Mesenchymal stem cell (in vitro differentiated cells and primary cell): ENCODE data around the gene SPIN1.

Source experiments
- DNase-seq: peaks from one replicate; pipeline ENCODE4 v3.0.0-alpha.2; 2013
- H2AFZ ChIP-seq: one replicate; pipeline ENCODE4 v1.6.1; 2013; ENCODE audit warnings: low read depth, mild to moderate bottlenecking, control low read depth, inconsistent platforms, low read length, moderate library complexity
- H2AK5ac ChIP-seq: 2 replicates; pipeline ENCODE4 v1.6.1; 2013; ENCODE audit warnings: low read length, moderate library complexity, mild to moderate bottlenecking, inconsistent platforms; ENCODE audit not compliant: severe bottlenecking
- H2BK120ac ChIP-seq: one replicate; pipeline ENCODE4 v1.6.1; 2013; ENCODE audit warnings: low read depth, mild to moderate bottlenecking, inconsistent platforms, low read length, moderate library complexity
- H2BK12ac ChIP-seq, 2 experiments: one replicate each; pipeline ENCODE4 v1.6.1; 2013; ENCODE audit warnings: inconsistent platforms in 2 of 2, low read length in 2 of 2, mild to moderate bottlenecking in 2 of 2, moderate library complexity in 2 of 2, control low read depth in 1 of 2
- H2BK15ac ChIP-seq: one replicate; pipeline ENCODE4 v1.6.1; 2013; ENCODE audit warnings: mild to moderate bottlenecking, low read depth, inconsistent platforms; ENCODE audit not compliant: poor library complexity, severe bottlenecking
- H2BK5ac ChIP-seq: 2 replicates; pipeline ENCODE4 v1.6.1; 2013; ENCODE audit warnings: low read depth, mild to moderate bottlenecking, low read length, control low read depth, inconsistent platforms; ENCODE audit not compliant: poor library complexity, severe bottlenecking
- H3K14ac ChIP-seq, 2 experiments: one replicate each; pipeline ENCODE4 v1.6.1; 2013; ENCODE audit warnings: inconsistent platforms in 2 of 2, low read length in 2 of 2, control low read depth in 1 of 2, mild to moderate bottlenecking in 1 of 2, moderate library complexity in 1 of 2
- H3K18ac ChIP-seq, 2 experiments: one replicate each; pipeline ENCODE4 v1.6.1; 2013; ENCODE audit warnings: inconsistent platforms in 2 of 2, low read length in 2 of 2, control low read depth in 1 of 2, low read depth in 1 of 2, mild to moderate bottlenecking in 1 of 2
- H3K23ac ChIP-seq, 2 experiments: one replicate each; pipeline ENCODE4 v1.6.1; 2013; ENCODE audit warnings: inconsistent platforms in 2 of 2, low read length in 2 of 2, mild to moderate bottlenecking in 2 of 2, moderate library complexity in 2 of 2, control low read depth in 1 of 2
- H3K27ac ChIP-seq: 2 replicates; pipeline ENCODE4 v1.5.1; 2013; ENCODE audit warnings: mild to moderate bottlenecking, moderate library complexity, low read length, control low read depth, inconsistent platforms; ENCODE audit not compliant: poor library complexity, severe bottlenecking
- H3K27me3 ChIP-seq, 2 experiments: 2 replicates each; pipeline versions ENCODE4 v1.6.1 to v1.7.0; 2013; ENCODE audit warnings: low read length in 2 of 2, mild to moderate bottlenecking in 2 of 2, moderate library complexity in 2 of 2, control low read depth in 1 of 2, inconsistent platforms in 1 of 2; ENCODE audit not compliant: control insufficient read depth in 1 of 2, insufficient read depth in 1 of 2
- H3K36me3 ChIP-seq, 2 experiments: 2 replicates each; pipeline versions ENCODE4 v1.6.1 to v1.7.0; 2013; ENCODE audit warnings: low read length in 2 of 2, control low read depth in 1 of 2, inconsistent platforms in 1 of 2, low read depth in 1 of 2, mild to moderate bottlenecking in 1 of 2; ENCODE audit not compliant: insufficient read depth in 2 of 2, control insufficient read depth in 1 of 2
- H3K4ac ChIP-seq, 2 experiments: one replicate each; pipeline ENCODE4 v1.6.1; 2013; ENCODE audit warnings: inconsistent platforms in 2 of 2, low read length in 2 of 2, mild to moderate bottlenecking in 2 of 2, moderate library complexity in 2 of 2, control low read depth in 1 of 2, low read depth in 1 of 2
- H3K4me1 ChIP-seq: 2 replicates; pipeline ENCODE4 v1.6.1; 2013; ENCODE audit warnings: low read depth, low read length, control low read depth; ENCODE audit not compliant: control insufficient read depth, insufficient read depth
- H3K4me2 ChIP-seq: 2 replicates; pipeline ENCODE4 v1.6.1; 2013; ENCODE audit warnings: low read length, mild to moderate bottlenecking, inconsistent platforms; ENCODE audit not compliant: poor library complexity, severe bottlenecking
- H3K4me3 ChIP-seq, 2 experiments: 2 replicates each; pipeline versions ENCODE4 v1.5.1 to v1.7.0; 2013; ENCODE audit warnings: low read length in 2 of 2, mild to moderate bottlenecking in 2 of 2, control low read depth in 1 of 2, low read depth in 1 of 2; ENCODE audit not compliant: insufficient read depth in 1 of 2
- H3K79me1 ChIP-seq: replicated peaks from 2 replicates; pipeline ENCODE4 v1.6.1; 2013; ENCODE audit warnings: mild to moderate bottlenecking, control low read depth, low read length, inconsistent platforms; ENCODE audit not compliant: poor library complexity, severe bottlenecking
- H3K9ac ChIP-seq: 2 replicates; pipeline ENCODE4 v1.7.0; 2013; ENCODE audit warnings: mild to moderate bottlenecking, low read length, moderate library complexity
- H3K9me3 ChIP-seq: 2 replicates; pipeline ENCODE4 v1.7.0; 2013; ENCODE audit warnings: mild to moderate bottlenecking, low read length; ENCODE audit not compliant: control insufficient read depth
- H4K8ac ChIP-seq: one replicate; pipeline ENCODE4 v1.6.1; 2013; ENCODE audit warnings: inconsistent platforms, mild to moderate bottlenecking, low read length, moderate library complexity
- H4K91ac ChIP-seq: one replicate; pipeline ENCODE4 v1.6.1; 2013; ENCODE audit warnings: mild to moderate bottlenecking, low read length, inconsistent platforms
- WGBS: methylation state at CpG from one replicate; pipeline ENCODE4 v1.1.7; 2013; ENCODE audit warnings: mixed read lengths; 5-methylcytosine and 5-hydroxymethylcytosine counted together

Gene SPIN1

GRCh38 chr9:88359974-88360373, 28.3 kb upstream of the SPIN1 start:
- no peak overlapping the region for H3K27ac ChIP-seq
- no peak overlapping the region for H2AFZ ChIP-seq
- H3K9ac ChIP-seq, result no peak overlapping the region
- peaks cover 0 to 5% of the 10 kb centered on the region in 2 experiments for H3K27me3 ChIP-seq
- WGBS, result 88% methylated on average over 3 of the region's 3 CpGs
- no peak overlapping the region for H3K4me2 ChIP-seq
- no peak overlapping the region for H2BK5ac ChIP-seq
- no peak overlapping the region for H4K8ac ChIP-seq
- no peak overlapping the region for H2BK12ac ChIP-seq
- no peak overlapping the region for H4K91ac ChIP-seq
- H3K23ac ChIP-seq, result no peak overlapping the region
- no peak overlapping the region for H2BK120ac ChIP-seq
- H3K4me3 ChIP-seq, result no peak overlapping the region
- H3K79me1 ChIP-seq, result no peaks in the 10 kb centered on the region
- no peak overlapping the region for H3K18ac ChIP-seq
- H3K4ac ChIP-seq, result no peak overlapping the region
- H2AK5ac ChIP-seq, result no peak overlapping the region
- no peaks in the 10 kb centered on the region for H3K9me3 ChIP-seq
- H2BK15ac ChIP-seq, result no peak overlapping the region
- no peak for DNase-seq
- no peaks in the 10 kb centered on the region for H3K4me1 ChIP-seq
- H3K36me3 ChIP-seq, result no peaks in the 10 kb centered on the region
- no peak overlapping the region for H3K14ac ChIP-seq

- Histone ChIP-seq H4K8ac (no peak overlapping the region), H3K9me3 (no peaks in the 10 kb centered on the region), H3K79me1 (no peaks in the 10 kb centered on the region), H3K18ac (no peak overlapping the region), H3K27me3 (peaks cover 0 to 5% of the 10 kb centered on the region in 2 experiments), H3K36me3 (no peaks in the 10 kb centered on the region), H3K4me3 (no peak overlapping the region), H2BK120ac (no peak overlapping the region), H2AFZ (no peak overlapping the region), H2BK5ac (no peak overlapping the region), H2BK15ac (no peak overlapping the region), H3K9ac (no peak overlapping the region), H2BK12ac (no peak overlapping the region), H2AK5ac (no peak overlapping the region), H3K14ac (no peak overlapping the region), H3K23ac (no peak overlapping the region), H3K4ac (no peak overlapping the region), H4K91ac (no peak overlapping the region), H3K4me1 (no peaks in the 10 kb centered on the region), H3K4me2 (no peak overlapping the region), H3K27ac (no peak overlapping the region)
- no peak for DNase-seq
- WGBS, result 85% methylated on average over 2 of the region's 2 CpGs
Measured at GRCh38 chr9:88362681-88363080, 25.6 kb upstream of the SPIN1 start.

- no peak for DNase-seq
- H3K4me1 ChIP-seq, result no peaks in the 10 kb centered on the region
- H2AK5ac ChIP-seq, result no peak overlapping the region
- no CpG with 5 or more reads among the region's 1 CpG for WGBS
- no peak overlapping the region for H4K8ac ChIP-seq
- H3K4me3 ChIP-seq, result no peak overlapping the region
- no peaks in the 10 kb centered on the region for H3K36me3 ChIP-seq
- H2BK12ac ChIP-seq, result no peak overlapping the region
- no peak overlapping the region for H2BK120ac ChIP-seq
- H4K91ac ChIP-seq, result no peak overlapping the region
- no peak overlapping the region for H3K27ac ChIP-seq
- no peak overlapping the region for H2BK5ac ChIP-seq
- H3K14ac ChIP-seq, result no peak overlapping the region
- H3K4me2 ChIP-seq, result no peak overlapping the region
- H3K9ac ChIP-seq, result no peak overlapping the region
- no peak overlapping the region for H2BK15ac ChIP-seq
- H3K27me3 ChIP-seq, result peaks cover 0 to 5% of the 10 kb centered on the region in 2 experiments
- H3K9me3 ChIP-seq, result no peaks in the 10 kb centered on the region
- H3K18ac ChIP-seq, result no peak overlapping the region
- H3K79me1 ChIP-seq, result no peaks in the 10 kb centered on the region
- no peak overlapping the region for H3K4ac ChIP-seq
- H3K23ac ChIP-seq, result no peak overlapping the region
- H2AFZ ChIP-seq, result no peak overlapping the region
Measured at GRCh38 chr9:88363661-88364060, 24.6 kb upstream of the SPIN1 start.

- Histone ChIP-seq H3K18ac (no peak overlapping the region), H3K4me3 (no peak overlapping the region), H3K4me1 (no peaks in the 10 kb centered on the region), H3K23ac (no peak overlapping the region), H4K8ac (no peak overlapping the region), H2BK120ac (no peak overlapping the region), H3K36me3 (no peaks in the 10 kb centered on the region), H3K4me2 (no peak overlapping the region), H3K14ac (no peak overlapping the region), H2AK5ac (no peak overlapping the region), H3K9ac (no peak overlapping the region), H3K27ac (no peak overlapping the region), H3K9me3 (no peaks in the 10 kb centered on the region), H3K4ac (no peak overlapping the region), H2BK15ac (no peak overlapping the region), H2BK12ac (no peak overlapping the region), H4K91ac (no peak overlapping the region), H3K79me1 (no peaks in the 10 kb centered on the region), H2AFZ (no peak overlapping the region), H3K27me3 (peaks cover 0 to 5% of the 10 kb centered on the region in 2 experiments), H2BK5ac (no peak overlapping the region)
- DNase-seq, result no peak
- 95% methylated on average over 2 of the region's 2 CpGs for WGBS
Measured at GRCh38 chr9:88364706-88365105, 23.5 kb upstream of the SPIN1 start.
